GM12878 (cell line): ENCODE results near the gene TMEM14C. TPM values are rescaled to one million over a fixed set of nuclear protein-coding genes. Genes with fewer than 3 reads are reported as not detected.

Source experiments
- ATAC-seq: fragments of 200-7000 bp; cut with Tn5 transposase; 3 replicates; pipeline ENCODE4 v1.9.1; 2020; ENCODE audit warnings: mild to moderate bottlenecking, moderate library complexity
- BruUV-seq: library from RNA; stranded (reverse); fragments of 400-500 nt; replicated peaks from 2 replicates; lab custom pipeline; 2021; lab: Mats Ljungman, UMichigan
- CTCF ChIA-PET: fragments of 300-600 bp; sonication (Branson Sonifier 250); formaldehyde crosslinking; extraction: SDS; loops from one replicate; lab custom pipeline; 2021; ENCODE audit warnings: inconsistent platforms; lab: Yijun Ruan, JAX
- POLR2A ChIA-PET: fragments of 350-600 bp; formaldehyde crosslinking; extraction: SDS; loops from one replicate; lab custom pipeline; 2021; ENCODE audit warnings: inconsistent platforms; lab: Charles Lee
- RAD21 ChIA-PET: fragments of 300-600 bp; sonication (Branson Sonifier 250); formaldehyde crosslinking; loops from one replicate; lab custom pipeline; 2023; ENCODE audit warnings: antibody characterized with exemption; ENCODE audit not compliant: unreplicated experiment; lab: Charles Lee
- SMC1A ChIA-PET: fragments of 300-600 bp; sonication (Branson Sonifier 250); formaldehyde crosslinking; loops from one replicate; lab custom pipeline; 2023; ENCODE audit not compliant: unreplicated experiment, uncharacterized antibody; lab: Charles Lee
- DNase-seq: peaks from one replicate; pipeline ENCODE4 v3.0.0-alpha.2; 2011; ENCODE audit warnings: low read depth, low spot score
- FAIRE-seq: peaks from 3 replicates; lab custom pipeline; 2011; peaks lifted over from hg19 to GRCh38; lab: Jason Lieb, UNC
- H2AFZ ChIP-seq: 2 replicates; pipeline ENCODE4 v1.6.0; 2011; ENCODE audit warnings: low read depth, low read length, control low read depth; ENCODE audit not compliant: control insufficient read depth
- H3K27ac ChIP-seq: 2 replicates; pipeline ENCODE4 v1.5.1; 2011; ENCODE audit warnings: control low read depth; ENCODE audit not compliant: control insufficient read depth, insufficient read depth
- H3K27me3 ChIP-seq, 2 experiments: replicated peaks in 1 of 2; 2 replicates each; pipeline versions ENCODE4 v1.6.0 to v1.6.1; 2011; ENCODE audit warnings: low read length in 1 of 2; ENCODE audit not compliant: control insufficient read depth in 2 of 2, insufficient read depth in 2 of 2
- H3K36me3 ChIP-seq, 2 experiments: 2 replicates each; pipeline ENCODE4 v1.5.1; 2011; ENCODE audit warnings: low read length in 1 of 2; ENCODE audit not compliant: control insufficient read depth in 2 of 2, insufficient read depth in 2 of 2
- H3K4me1 ChIP-seq: 2 replicates; pipeline ENCODE4 v1.6.1; 2011; ENCODE audit warnings: mild to moderate bottlenecking, low read length, moderate library complexity, mixed read lengths; ENCODE audit not compliant: control insufficient read depth, insufficient read depth
- H3K4me2 ChIP-seq: 2 replicates; pipeline ENCODE4 v1.6.0; 2011; ENCODE audit warnings: control low read depth; ENCODE audit not compliant: control insufficient read depth, insufficient read depth
- H3K4me3 ChIP-seq: fragments of 200-600 bp; sonication (generic); 2 replicates; pipeline ENCODE4 v1.5.1; 2016
- H3K79me2 ChIP-seq: 2 replicates; pipeline ENCODE4 v1.6.0; 2011; ENCODE audit warnings: low read length; ENCODE audit not compliant: control insufficient read depth, insufficient read depth
- H3K9ac ChIP-seq: 2 replicates; pipeline ENCODE4 v1.8.0; 2011; ENCODE audit warnings: low read length, control low read depth, mixed read lengths; ENCODE audit not compliant: control insufficient read depth, insufficient read depth
- H3K9me3 ChIP-seq: replicated peaks from 3 replicates; pipeline ENCODE4 v1.5.1; 2011; ENCODE audit warnings: mild to moderate bottlenecking, low read length; ENCODE audit not compliant: control insufficient read depth, insufficient read depth
- H4K20me1 ChIP-seq: 2 replicates; pipeline ENCODE4 v1.6.0; 2011; ENCODE audit not compliant: control insufficient read depth, insufficient read depth
- BCL11A ChIP-seq: IDR thresholded peaks from 2 replicates; pipeline ENCODE4 v1.6.1; 2011; ENCODE audit warnings: low read depth, low read length
- BHLHE40 ChIP-seq, 2 experiments: fragments of 450-650 bp in 1 of 2; IDR thresholded peaks; 2 replicates each; pipeline ENCODE4 v1.6.1; 2011 to 2017; ENCODE audit warnings: low read depth in 2 of 2, borderline replicate concordance in 1 of 2, improper control_type of control experiment in 1 of 2, low read length in 1 of 2, mild to moderate bottlenecking in 1 of 2
- FOXM1 ChIP-seq: IDR thresholded peaks from 2 replicates; pipeline ENCODE4 v1.6.1; 2012; ENCODE audit warnings: low read depth, mild to moderate bottlenecking, inconsistent platforms, low read length, moderate library complexity
- NFXL1 ChIP-seq: fragments of 450-650 bp; IDR thresholded peaks from 2 replicates; pipeline ENCODE4 v1.6.1; 2017; ENCODE audit warnings: antibody characterized with exemption, mild to moderate bottlenecking, borderline replicate concordance
- SIN3A ChIP-seq: IDR thresholded peaks from 2 replicates; pipeline ENCODE4 v1.6.1; 2012; ENCODE audit warnings: low read depth, low read length, improper control_type of control experiment
- ZSCAN29 ChIP-seq: fragments of 450-650 bp; IDR thresholded peaks from 2 replicates; pipeline ENCODE4 v1.6.1; 2017; ENCODE audit warnings: mild to moderate bottlenecking, moderate library complexity
- WGBS: methylation state at CpG from one replicate; pipeline ENCODE4 v1.1.6; 2016; ENCODE audit warnings: low lambda C conversion rate; ENCODE audit not compliant: insufficient replicate concordance, insufficient coverage; ENCODE audit errors: missing lambda C conversion rate; 5-methylcytosine and 5-hydroxymethylcytosine counted together
- in situ Hi-C: fragments of 300-500 bp; cut with MboI; formaldehyde crosslinking; loops from 9 replicates; pipeline ENCODE4 v1.14.3; 2018; ENCODE audit warnings: mixed read lengths
- intact Hi-C: fragments of 100-400 bp; cut with micrococcal nuclease; formaldehyde crosslinking; loops from one replicate; pipeline ENCODE4 v1.14.2; 2022; ENCODE audit not compliant: unreplicated experiment
- polyA plus RNA-seq, 11 experiments: library from polyadenylated mRNA; depleted of rRNA in 4 of 11; unstranded in 6 of 11; stranded (reverse) in 5 of 11; fragments of >200 nt; fragmentation: Nextera tagmentation in 4 of 11; fragmentation: Illumina TruSeq in 1 of 11; extraction: Ambion mirVana in 4 of 11; extraction: Trizol in 1 of 11; gene quantifications; 1 replicate in 1 of 11; 2 replicates in 10 of 11; pipeline versions ENCODE4 v1.2.1 to v1.2.3, GENCODE V29; 2011 to 2016; ENCODE audit warnings: inconsistent platforms in 2 of 11, missing spikeins in 2 of 11, low read depth in 1 of 11
- small RNA-seq: library from RNA; depleted of rRNA; stranded (forward); fragments of <200 nt; gene quantifications from one replicate; pipeline ENCODE3, GENCODE V24; 2014
- total RNA-seq, 4 experiments: library from RNA; depleted of rRNA in 3 of 4; stranded (reverse); fragments of >200 nt in 3 of 4; fragmentation: Illumina TruSeq in 1 of 4; extraction: Trizol in 1 of 4; gene quantifications; 2 replicates each; pipeline versions ENCODE4 v1.2.1 to v1.2.3, GENCODE V29; 2013 to 2021
- TF ChIP-seq, protein P1 (sequence below): fragments of 450-650 bp; IDR thresholded peaks from 2 replicates; pipeline ENCODE4 v1.6.1; 2017; ENCODE audit warnings: mild to moderate bottlenecking, moderate library complexity

TMEM14C gene
- total and polyA plus RNA-seq, 10 of the 15 experiments (the other 5 are each of a cell fraction or from before 2014, with no cell fraction given) = 66.0 to 224 (median 134) TPM

DNA sequence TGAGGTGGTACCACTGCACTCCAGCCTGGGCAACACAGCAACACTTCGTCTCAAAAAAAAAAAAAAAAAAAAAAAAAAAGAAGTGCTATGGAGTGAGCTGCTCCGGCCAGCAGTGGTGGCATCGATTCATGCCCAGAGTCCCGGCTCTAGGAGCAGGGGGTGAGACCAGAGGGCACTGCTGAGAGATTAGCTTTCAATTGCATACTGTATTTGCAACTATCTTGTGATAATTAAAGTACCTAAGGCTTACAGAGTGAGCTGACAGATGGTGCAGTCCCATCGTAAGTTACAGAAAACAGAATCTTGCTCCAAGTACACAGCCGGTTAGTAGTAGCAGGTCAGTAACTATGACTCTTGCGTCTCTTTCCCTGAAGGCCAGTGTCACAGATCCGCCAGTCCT lies 56.2 kb downstream of the TMEM14C start:
- no peak for FAIRE-seq
- RAD21 ChIA-PET = interaction anchor here (0.6 kb wide), 1 partner anchor 1219 kb away, joined by 3 read pairs; no protein-coding TSS in a partner anchor
- ATAC-seq = no peak
- in situ Hi-C loops = no loop called here
- no peaks in the 10 kb centered on the region for H4K20me1 ChIP-seq
- TF ChIP-seq SIN3A = no peak
- no peak for TF ChIP-seq BHLHE40 (IDR thresholded peaks at IDR 0.05; ENCODE audit: borderline replicate concordance in 1 of 2, low read depth in 2 of 2, low read length in 1 of 2)
- TF ChIP-seq FOXM1 = no peak
- no peak for TF ChIP-seq ZSCAN29
- TF ChIP-seq, protein P1, sequence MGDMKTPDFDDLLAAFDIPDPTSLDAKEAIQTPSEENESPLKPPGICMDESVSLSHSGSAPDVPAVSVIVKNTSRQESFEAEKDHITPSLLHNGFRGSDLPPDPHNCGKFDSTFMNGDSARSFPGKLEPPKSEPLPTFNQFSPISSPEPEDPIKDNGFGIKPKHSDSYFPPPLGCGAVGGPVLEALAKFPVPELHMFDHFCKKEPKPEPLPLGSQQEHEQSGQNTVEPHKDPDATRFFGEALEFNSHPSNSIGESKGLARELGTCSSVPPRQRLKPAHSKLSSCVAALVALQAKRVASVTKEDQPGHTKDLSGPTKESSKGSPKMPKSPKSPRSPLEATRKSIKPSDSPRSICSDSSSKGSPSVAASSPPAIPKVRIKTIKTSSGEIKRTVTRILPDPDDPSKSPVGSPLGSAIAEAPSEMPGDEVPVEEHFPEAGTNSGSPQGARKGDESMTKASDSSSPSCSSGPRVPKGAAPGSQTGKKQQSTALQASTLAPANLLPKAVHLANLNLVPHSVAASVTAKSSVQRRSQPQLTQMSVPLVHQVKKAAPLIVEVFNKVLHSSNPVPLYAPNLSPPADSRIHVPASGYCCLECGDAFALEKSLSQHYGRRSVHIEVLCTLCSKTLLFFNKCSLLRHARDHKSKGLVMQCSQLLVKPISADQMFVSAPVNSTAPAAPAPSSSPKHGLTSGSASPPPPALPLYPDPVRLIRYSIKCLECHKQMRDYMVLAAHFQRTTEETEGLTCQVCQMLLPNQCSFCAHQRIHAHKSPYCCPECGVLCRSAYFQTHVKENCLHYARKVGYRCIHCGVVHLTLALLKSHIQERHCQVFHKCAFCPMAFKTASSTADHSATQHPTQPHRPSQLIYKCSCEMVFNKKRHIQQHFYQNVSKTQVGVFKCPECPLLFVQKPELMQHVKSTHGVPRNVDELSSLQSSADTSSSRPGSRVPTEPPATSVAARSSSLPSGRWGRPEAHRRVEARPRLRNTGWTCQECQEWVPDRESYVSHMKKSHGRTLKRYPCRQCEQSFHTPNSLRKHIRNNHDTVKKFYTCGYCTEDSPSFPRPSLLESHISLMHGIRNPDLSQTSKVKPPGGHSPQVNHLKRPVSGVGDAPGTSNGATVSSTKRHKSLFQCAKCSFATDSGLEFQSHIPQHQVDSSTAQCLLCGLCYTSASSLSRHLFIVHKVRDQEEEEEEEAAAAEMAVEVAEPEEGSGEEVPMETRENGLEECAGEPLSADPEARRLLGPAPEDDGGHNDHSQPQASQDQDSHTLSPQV = no peak
- TF ChIP-seq BCL11A = no peak
- no peak for TF ChIP-seq NFXL1
- TF ChIP-seq, all 136 proteins: peak for 0
- DNase-seq = no peak
- no TSS peak for BruUV-seq
- CTCF ChIA-PET = interaction anchor here (1.5 kb wide), 1 partner anchor 13 kb away, joined by 3 read pairs; no protein-coding TSS in a partner anchor
- Histone ChIP-seq H3K27me3 (no peaks in the 10 kb centered on the region), H3K79me2 (no peaks in the 10 kb centered on the region), H3K9ac (no peak overlapping the region), H3K36me3 (peaks cover 0 to 3% of the 10 kb centered on the region in 2 experiments; a peak in 2 of 4 replicates), H3K4me3 (no peak overlapping the region), H3K4me1 (no peaks in the 10 kb centered on the region), H3K27ac (no peak overlapping the region), H3K9me3 (no peaks in the 10 kb centered on the region), H3K4me2 (no peak overlapping the region), H2AFZ (no peak overlapping the region)
- POLR2A ChIA-PET = no interaction called here
- 99% methylated on average over 8 of the region's 8 CpGs for WGBS
- intact Hi-C loops = no loop called here
- SMC1A ChIA-PET = no interaction called here

Small RNA genes within 50 kb of the gene (small RNA-seq; reads per million reads assigned to genes)
- gene RF00019 = not detected
- gene RNA5SP203 = not detected

Other genes with a start within 250 kb of the TMEM14C start
- gene GCNT2, start 201.7 kb upstream of the TMEM14C start, total RNA-seq (2014; rRNA removed) = 16.0 and 17.9 TPM in 2 replicates
- 21.6 and 23.2 TPM in 2 replicates for gene GCNT2, start 201.7 kb upstream of the TMEM14C start, total RNA-seq (2014; rRNA removed; fragmentation: Illumina TruSeq; extraction: Trizol)
- 12.0 and 15.3 TPM in 2 replicates for gene GCNT2, start 201.7 kb upstream of the TMEM14C start, total RNA-seq (2021)
- 5.0 and 6.8 TPM in 2 replicates for gene GCNT2, start 201.7 kb upstream of the TMEM14C start, polyA plus RNA-seq (2011; rRNA removed)
- gene GCNT2, start 201.7 kb upstream of the TMEM14C start, polyA plus RNA-seq (2014; fragmentation: Illumina TruSeq; extraction: Trizol) = 14.6 and 18.9 TPM in 2 replicates
- 1 to 10 TPM; 5.8 to 7.2 TPM for gene GCNT2, start 201.7 kb upstream of the TMEM14C start, polyA plus RNA-seq (2014; fragmentation: Nextera tagmentation; extraction: Ambion mirVana)
- gene GCNT2, start 201.7 kb upstream of the TMEM14C start, polyA plus RNA-seq (2014; rRNA removed) = 10.4 and 11.0 TPM in 2 replicates
- gene GCNT2, start 201.7 kb upstream of the TMEM14C start, polyA plus RNA-seq (2016; fragmentation: Nextera tagmentation; extraction: Ambion mirVana) = 10 to 100 TPM; 11.0 to 12.7 TPM
- gene C6orf52, start 28.5 kb upstream of the TMEM14C start, total RNA-seq (2014; rRNA removed) = 2.7 and 3.3 TPM in 2 replicates
- 2.8 and 4.1 TPM in 2 replicates for gene C6orf52, start 28.5 kb upstream of the TMEM14C start, total RNA-seq (2014; rRNA removed; fragmentation: Illumina TruSeq; extraction: Trizol)
- 3.0 and 3.2 TPM in 2 replicates for gene C6orf52, start 28.5 kb upstream of the TMEM14C start, total RNA-seq (2021)
- 5.5 and 6.0 TPM in 2 replicates for gene C6orf52, start 28.5 kb upstream of the TMEM14C start, polyA plus RNA-seq (2011; rRNA removed)
- 4.3 and 5.7 TPM in 2 replicates for gene C6orf52, start 28.5 kb upstream of the TMEM14C start, polyA plus RNA-seq (2014; fragmentation: Illumina TruSeq; extraction: Trizol)
- 10 to 100 TPM; 13.1 to 15.1 TPM for gene C6orf52, start 28.5 kb upstream of the TMEM14C start, polyA plus RNA-seq (2014; fragmentation: Nextera tagmentation; extraction: Ambion mirVana)
- gene C6orf52, start 28.5 kb upstream of the TMEM14C start, polyA plus RNA-seq (2014; rRNA removed) = 1.7 and 2.9 TPM in 2 replicates
- 1 to 10 TPM; 7.4 to 9.3 TPM for gene C6orf52, start 28.5 kb upstream of the TMEM14C start, polyA plus RNA-seq (2016; fragmentation: Nextera tagmentation; extraction: Ambion mirVana)
- 26.3 and 27.4 TPM in 2 replicates for gene PAK1IP1, start 28.1 kb upstream of the TMEM14C start, total RNA-seq (2014; rRNA removed)
- gene PAK1IP1, start 28.1 kb upstream of the TMEM14C start, total RNA-seq (2014; rRNA removed; fragmentation: Illumina TruSeq; extraction: Trizol) = 43.8 and 44.1 TPM in 2 replicates
- 25.9 and 26.0 TPM in 2 replicates for gene PAK1IP1, start 28.1 kb upstream of the TMEM14C start, total RNA-seq (2021)
- gene PAK1IP1, start 28.1 kb upstream of the TMEM14C start, polyA plus RNA-seq (2011; rRNA removed) = 36.6 and 46.4 TPM in 2 replicates
- gene PAK1IP1, start 28.1 kb upstream of the TMEM14C start, polyA plus RNA-seq (2014; fragmentation: Illumina TruSeq; extraction: Trizol) = 51.4 and 58.8 TPM in 2 replicates
- 10 to 100 TPM; 86.1 to 98.5 TPM for gene PAK1IP1, start 28.1 kb upstream of the TMEM14C start, polyA plus RNA-seq (2014; fragmentation: Nextera tagmentation; extraction: Ambion mirVana)
- 23.3 and 26.2 TPM in 2 replicates for gene PAK1IP1, start 28.1 kb upstream of the TMEM14C start, polyA plus RNA-seq (2014; rRNA removed)
- 10 to 100 TPM; 71.0 to 73.0 TPM for gene PAK1IP1, start 28.1 kb upstream of the TMEM14C start, polyA plus RNA-seq (2016; fragmentation: Nextera tagmentation; extraction: Ambion mirVana)
- gene TMEM14B, start 24.7 kb downstream of the TMEM14C start, total RNA-seq (2014; rRNA removed) = 88.5 and 97.1 TPM in 2 replicates
- gene TMEM14B, start 24.7 kb downstream of the TMEM14C start, total RNA-seq (2014; rRNA removed; fragmentation: Illumina TruSeq; extraction: Trizol) = 93.2 and 94.0 TPM in 2 replicates
- gene TMEM14B, start 24.7 kb downstream of the TMEM14C start, total RNA-seq (2021) = 80.5 and 90.0 TPM in 2 replicates
- 167 and 257 TPM in 2 replicates for gene TMEM14B, start 24.7 kb downstream of the TMEM14C start, polyA plus RNA-seq (2011; rRNA removed)
- 95.9 and 117 TPM in 2 replicates for gene TMEM14B, start 24.7 kb downstream of the TMEM14C start, polyA plus RNA-seq (2014; fragmentation: Illumina TruSeq; extraction: Trizol)
- gene TMEM14B, start 24.7 kb downstream of the TMEM14C start, polyA plus RNA-seq (2014; fragmentation: Nextera tagmentation; extraction: Ambion mirVana) = 100 to 1,000 TPM; 366 to 399 TPM
- 91.6 and 105 TPM in 2 replicates for gene TMEM14B, start 24.7 kb downstream of the TMEM14C start, polyA plus RNA-seq (2014; rRNA removed)
- 100 to 1,000 TPM; 292 to 297 TPM for gene TMEM14B, start 24.7 kb downstream of the TMEM14C start, polyA plus RNA-seq (2016; fragmentation: Nextera tagmentation; extraction: Ambion mirVana)
- 0.11 TPM in 2 replicates for gene MAK, start 115.5 kb downstream of the TMEM14C start, total RNA-seq (2014; rRNA removed)
- gene MAK, start 115.5 kb downstream of the TMEM14C start, total RNA-seq (2014; rRNA removed; fragmentation: Illumina TruSeq; extraction: Trizol) = 0.05 and 0.13 TPM in 2 replicates
- gene MAK, start 115.5 kb downstream of the TMEM14C start, total RNA-seq (2021) = 0.05 and 0.08 TPM in 2 replicates
- gene MAK, start 115.5 kb downstream of the TMEM14C start, polyA plus RNA-seq (2011; rRNA removed) = 0.03 TPM in 1 of 2 replicates, not detected in the other
- 0.09 and 0.21 TPM in 2 replicates for gene MAK, start 115.5 kb downstream of the TMEM14C start, polyA plus RNA-seq (2014; fragmentation: Illumina TruSeq; extraction: Trizol)
- gene MAK, start 115.5 kb downstream of the TMEM14C start, polyA plus RNA-seq (2014; fragmentation: Nextera tagmentation; extraction: Ambion mirVana) = under 1 TPM; 0.13 to 0.32 TPM
- 0.01 and 0.03 TPM in 2 replicates for gene MAK, start 115.5 kb downstream of the TMEM14C start, polyA plus RNA-seq (2014; rRNA removed)
- gene MAK, start 115.5 kb downstream of the TMEM14C start, polyA plus RNA-seq (2016; fragmentation: Nextera tagmentation; extraction: Ambion mirVana) = under 1 TPM; 0.20 to 0.90 TPM
- gene GCM2, start 159.0 kb downstream of the TMEM14C start, total RNA-seq (2014; rRNA removed) = not detected in 2 replicates
- not detected in 2 replicates for gene GCM2, start 159.0 kb downstream of the TMEM14C start, total RNA-seq (2014; rRNA removed; fragmentation: Illumina TruSeq; extraction: Trizol)
- gene GCM2, start 159.0 kb downstream of the TMEM14C start, total RNA-seq (2021) = not detected in 2 replicates
- gene GCM2, start 159.0 kb downstream of the TMEM14C start, polyA plus RNA-seq (2011; rRNA removed) = not detected in 2 replicates
- gene GCM2, start 159.0 kb downstream of the TMEM14C start, polyA plus RNA-seq (2014; fragmentation: Illumina TruSeq; extraction: Trizol) = not detected in 2 replicates
- gene GCM2, start 159.0 kb downstream of the TMEM14C start, polyA plus RNA-seq (2014; fragmentation: Nextera tagmentation; extraction: Ambion mirVana) = not detected
- gene GCM2, start 159.0 kb downstream of the TMEM14C start, polyA plus RNA-seq (2014; rRNA removed) = not detected in 2 replicates
- not detected for gene GCM2, start 159.0 kb downstream of the TMEM14C start, polyA plus RNA-seq (2016; fragmentation: Nextera tagmentation; extraction: Ambion mirVana)
- not detected in 2 replicates for gene SYCP2L, start 164.0 kb downstream of the TMEM14C start, total RNA-seq (2014; rRNA removed)
- not detected in 2 replicates for gene SYCP2L, start 164.0 kb downstream of the TMEM14C start, total RNA-seq (2014; rRNA removed; fragmentation: Illumina TruSeq; extraction: Trizol)
- not detected in 2 replicates for gene SYCP2L, start 164.0 kb downstream of the TMEM14C start, total RNA-seq (2021)
- 0.12 and 0.72 TPM in 2 replicates for gene SYCP2L, start 164.0 kb downstream of the TMEM14C start, polyA plus RNA-seq (2011; rRNA removed)
- 0.04 TPM in 1 of 2 replicates, not detected in the other for gene SYCP2L, start 164.0 kb downstream of the TMEM14C start, polyA plus RNA-seq (2014; fragmentation: Illumina TruSeq; extraction: Trizol)
- gene SYCP2L, start 164.0 kb downstream of the TMEM14C start, polyA plus RNA-seq (2014; fragmentation: Nextera tagmentation; extraction: Ambion mirVana) = not detected
- 0.03 TPM in 1 of 2 replicates, not detected in the other for gene SYCP2L, start 164.0 kb downstream of the TMEM14C start, polyA plus RNA-seq (2014; rRNA removed)
- gene SYCP2L, start 164.0 kb downstream of the TMEM14C start, polyA plus RNA-seq (2016; fragmentation: Nextera tagmentation; extraction: Ambion mirVana) = not detected